ENCODE measurements around the gene MAU2.

MAU2 gene, protein sequence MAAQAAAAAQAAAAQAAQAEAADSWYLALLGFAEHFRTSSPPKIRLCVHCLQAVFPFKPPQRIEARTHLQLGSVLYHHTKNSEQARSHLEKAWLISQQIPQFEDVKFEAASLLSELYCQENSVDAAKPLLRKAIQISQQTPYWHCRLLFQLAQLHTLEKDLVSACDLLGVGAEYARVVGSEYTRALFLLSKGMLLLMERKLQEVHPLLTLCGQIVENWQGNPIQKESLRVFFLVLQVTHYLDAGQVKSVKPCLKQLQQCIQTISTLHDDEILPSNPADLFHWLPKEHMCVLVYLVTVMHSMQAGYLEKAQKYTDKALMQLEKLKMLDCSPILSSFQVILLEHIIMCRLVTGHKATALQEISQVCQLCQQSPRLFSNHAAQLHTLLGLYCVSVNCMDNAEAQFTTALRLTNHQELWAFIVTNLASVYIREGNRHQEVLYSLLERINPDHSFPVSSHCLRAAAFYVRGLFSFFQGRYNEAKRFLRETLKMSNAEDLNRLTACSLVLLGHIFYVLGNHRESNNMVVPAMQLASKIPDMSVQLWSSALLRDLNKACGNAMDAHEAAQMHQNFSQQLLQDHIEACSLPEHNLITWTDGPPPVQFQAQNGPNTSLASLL

DNA sequence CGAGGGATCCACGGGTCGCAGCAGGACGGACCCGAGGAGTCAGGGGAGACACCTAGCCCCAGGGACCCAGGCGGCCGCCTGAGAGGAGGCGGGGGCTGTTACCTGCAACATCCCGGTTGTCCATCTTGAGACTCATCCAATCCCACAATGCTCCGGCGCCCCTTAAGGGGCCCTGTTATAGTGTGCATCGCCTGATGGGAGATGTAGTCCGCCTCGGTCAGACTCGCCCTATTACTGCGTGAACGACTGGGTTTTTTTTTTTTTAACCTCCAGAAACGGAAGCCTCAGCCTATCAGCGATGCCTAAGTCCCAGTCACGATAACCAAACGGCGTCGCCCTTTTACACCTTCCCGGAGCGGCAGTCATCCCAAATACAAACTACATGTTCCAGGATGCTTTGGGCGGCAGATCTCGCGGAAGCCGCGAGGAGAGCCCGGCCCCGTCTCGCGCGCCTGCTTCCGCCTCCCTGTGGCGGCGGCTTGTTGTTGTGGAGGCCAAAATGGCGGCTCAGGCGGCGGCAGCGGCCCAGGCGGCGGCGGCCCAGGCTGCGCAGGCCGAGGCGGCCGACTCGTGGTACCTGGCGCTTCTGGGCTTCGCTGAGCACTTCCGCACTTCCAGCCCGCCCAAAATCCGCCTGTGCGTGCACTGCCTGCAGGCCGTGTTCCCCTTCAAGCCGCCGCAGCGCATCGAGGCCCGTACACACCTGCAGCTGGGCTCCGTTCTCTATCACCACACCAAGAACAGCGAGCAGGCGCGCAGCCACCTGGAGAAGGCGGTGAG, at the start of gene MAU2, which contains the start of gene SUGP1:
TSS of gene MAU2 (plus strand) at position 469 of the 780 bp plus-strand sequence. CDS start at position 500, 31 bp downstream.
TSS of gene SUGP1 (minus strand) at position 149 of the 780 bp plus-strand sequence. CDS start at position 136, 13 bp downstream.
- peak; percentile 82 for DNase-seq (ENCODE audit: low read depth)

DNA sequence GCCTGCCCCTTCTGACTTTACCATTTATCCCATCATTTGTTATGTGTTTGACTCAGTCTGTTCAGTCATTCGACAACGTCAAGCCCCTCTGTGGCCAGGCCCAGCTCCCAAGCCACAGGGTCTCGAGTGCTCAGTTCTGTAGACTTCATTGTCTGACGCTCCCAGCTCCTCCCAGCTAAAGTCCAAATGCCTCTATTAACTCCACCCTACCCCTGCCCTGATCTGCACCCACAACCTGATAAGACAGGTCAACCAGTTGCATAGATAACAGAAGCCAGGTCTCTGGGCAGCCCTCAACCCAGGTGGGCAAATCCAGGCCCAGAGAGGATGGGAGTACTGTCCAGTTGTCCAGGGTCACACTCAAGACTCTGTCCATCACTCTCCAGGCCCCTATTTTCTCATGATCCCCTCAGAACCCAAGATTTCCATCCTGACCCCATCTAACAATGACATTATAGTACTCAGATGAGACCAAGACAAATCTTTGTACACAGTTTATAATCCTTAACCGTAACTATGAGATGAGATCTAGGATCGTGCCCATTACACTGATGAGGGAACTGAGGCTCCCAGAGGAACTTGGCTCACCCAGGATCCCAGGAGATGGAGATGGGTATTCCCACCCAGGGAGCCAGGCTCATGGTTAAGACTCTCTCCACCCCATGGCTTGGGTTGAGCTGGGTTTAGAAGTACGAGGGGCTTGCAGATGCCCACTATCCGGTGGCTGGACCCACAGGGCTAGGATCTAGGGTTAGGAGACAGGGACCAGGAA, 48.6 kb upstream of the MAU2 start:
- no peak for DNase-seq (ENCODE audit: low read depth)

DNA sequence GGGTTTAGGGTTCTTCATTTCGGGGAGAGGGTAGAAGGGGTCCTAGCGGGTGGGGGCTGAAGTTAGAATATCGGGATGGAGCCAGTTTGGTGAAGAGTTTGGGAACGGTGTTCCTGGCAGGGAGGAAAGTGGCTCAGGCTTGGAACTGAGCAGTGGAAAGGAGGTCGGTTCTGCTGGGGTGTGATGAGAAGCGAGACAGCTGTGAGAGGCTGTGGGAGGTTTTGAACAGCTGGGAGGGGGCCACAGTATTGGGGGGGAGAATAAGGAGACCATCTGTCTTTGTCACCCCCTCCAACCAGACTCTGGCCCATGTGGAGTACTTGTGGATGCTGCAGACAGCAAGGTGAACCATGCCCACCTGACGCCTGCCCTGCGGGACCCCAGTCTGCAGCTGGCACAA, 46.5 kb upstream of the MAU2 start:
- no peak for DNase-seq (ENCODE audit: low read depth)

DNA sequence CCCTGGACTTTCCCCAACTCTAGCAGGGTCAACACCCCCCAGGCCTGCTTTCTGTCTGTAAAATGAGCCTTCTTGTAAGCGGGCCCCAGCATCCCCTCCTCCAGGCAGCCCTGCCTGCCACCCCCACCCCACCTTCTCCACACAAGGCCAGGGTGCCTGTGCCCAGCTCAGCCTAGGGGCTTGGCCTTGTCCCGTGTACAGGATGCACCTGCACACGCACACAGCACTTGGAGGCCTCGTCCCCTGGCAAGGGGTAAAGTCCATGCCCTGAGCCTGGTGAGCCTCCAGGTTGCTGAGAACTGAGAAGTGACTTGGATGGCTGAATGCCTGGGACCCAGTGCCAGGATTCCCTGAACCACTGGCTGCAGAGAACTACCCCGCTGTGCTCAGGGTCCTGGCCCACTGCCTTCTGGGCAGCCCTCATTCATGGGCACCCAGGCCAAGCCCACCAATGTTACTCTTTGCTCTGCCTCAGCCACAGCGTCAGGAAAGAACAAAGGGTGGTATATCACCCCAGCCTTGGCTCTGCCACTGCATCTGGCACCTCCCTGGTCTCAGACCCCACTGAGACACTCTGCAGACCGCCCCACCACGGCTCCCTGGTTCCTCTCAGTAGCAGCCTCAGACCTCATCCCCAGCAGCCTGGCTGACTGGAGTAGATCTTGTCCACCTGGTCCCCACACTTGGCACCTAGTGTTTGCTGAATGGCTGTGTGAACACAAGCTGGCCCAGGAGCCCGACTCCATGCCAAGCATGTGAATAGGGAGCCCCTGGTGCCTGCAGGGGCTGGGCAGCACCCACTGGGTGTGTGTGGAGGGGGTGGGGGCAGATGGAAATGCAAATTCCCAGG, 45.7 kb upstream of the MAU2 start:
- no peak for DNase-seq (ENCODE audit: low read depth)

DNA sequence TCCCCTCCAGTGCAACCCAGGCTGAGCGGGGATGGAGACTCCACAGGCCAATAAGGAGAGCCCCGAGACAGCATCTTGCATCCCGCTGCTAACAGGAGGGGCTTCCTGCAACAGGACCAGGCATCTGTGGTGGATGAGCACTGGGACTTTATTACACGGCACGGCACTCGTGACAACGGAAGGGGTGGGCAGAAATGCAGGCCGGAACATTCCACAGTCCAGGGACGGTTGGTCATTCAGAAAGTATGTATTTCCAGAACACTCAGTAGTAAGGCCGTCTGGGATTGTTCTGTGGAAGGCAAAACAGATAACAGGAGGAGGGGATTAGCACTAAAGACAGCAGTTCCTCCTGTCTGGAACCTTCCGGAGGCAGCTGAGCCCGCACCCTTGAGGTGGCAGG, 44.2 kb upstream of the MAU2 start:
- no peak for DNase-seq (ENCODE audit: low read depth)

DNA sequence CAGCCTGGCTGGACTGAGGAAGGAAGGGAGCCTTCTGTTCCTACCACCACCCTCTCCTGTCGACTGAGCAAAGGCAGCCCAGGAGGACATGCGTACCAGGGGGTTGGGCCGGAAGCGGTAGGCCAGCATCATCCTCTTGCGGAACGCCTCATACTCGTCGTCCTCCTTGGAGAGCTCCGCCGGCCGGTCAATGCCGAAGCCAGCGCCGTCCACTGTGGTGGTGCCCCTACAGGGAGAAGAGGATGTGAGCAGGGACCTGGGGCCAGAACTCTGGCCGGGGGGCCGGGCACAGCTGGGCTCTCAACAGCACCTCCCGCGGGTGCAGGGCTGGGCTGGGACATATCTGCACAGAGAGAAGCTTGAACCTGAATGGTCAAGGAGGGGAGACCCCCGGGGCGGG, 43.8 kb upstream of the MAU2 start:
- DNase-seq (ENCODE audit: low read depth): no peak

DNA sequence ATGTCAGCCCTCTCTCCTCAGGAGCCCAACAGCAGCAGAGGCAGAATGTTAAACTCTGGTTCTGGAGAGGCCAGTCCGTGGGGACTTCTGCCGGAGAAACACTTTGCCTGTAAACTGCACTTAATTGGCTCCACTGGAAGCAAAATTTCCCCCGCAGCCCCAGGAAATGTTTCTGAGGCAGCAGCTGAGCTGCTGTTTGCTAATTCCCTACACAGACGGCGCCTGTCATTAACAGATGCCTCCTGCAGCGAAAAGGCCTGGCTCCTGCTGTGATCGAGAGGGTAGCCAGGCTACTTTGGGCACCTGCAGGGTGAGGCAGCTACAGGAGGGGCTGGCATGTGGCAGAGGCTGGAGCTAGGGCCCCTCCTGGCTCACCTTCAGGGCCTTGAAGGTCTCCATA, 42.3 kb upstream of the MAU2 start:
- DNase-seq (ENCODE audit: low read depth): no peak

DNA sequence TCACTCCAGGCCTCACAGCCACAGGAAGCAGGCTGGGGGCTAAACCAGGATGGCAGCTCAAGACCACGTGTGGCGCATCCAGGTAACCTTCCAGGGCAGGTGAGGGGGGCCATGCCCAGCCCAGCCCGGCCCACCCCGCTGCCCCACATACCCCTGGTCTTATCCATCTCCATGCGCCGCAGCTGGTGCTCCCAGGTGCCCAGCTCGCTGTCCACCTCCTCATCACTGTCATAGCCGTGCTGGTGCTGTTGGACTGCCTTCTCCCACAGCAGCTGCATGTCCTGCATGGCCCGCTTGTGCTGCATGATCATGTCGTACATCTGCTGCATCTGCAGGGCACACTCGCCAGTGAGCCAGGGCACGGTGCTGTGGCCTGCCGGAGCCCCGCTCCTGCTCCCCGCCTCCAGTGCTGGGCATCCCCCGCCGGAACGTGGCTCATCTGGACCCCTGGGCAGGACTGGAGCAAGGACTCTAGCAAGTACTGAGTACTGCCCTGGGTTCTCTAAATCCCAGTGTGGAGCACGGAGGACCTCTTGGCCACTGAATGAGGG, 41.5 kb upstream of the MAU2 start:
- no peak for DNase-seq (ENCODE audit: low read depth)

DNA sequence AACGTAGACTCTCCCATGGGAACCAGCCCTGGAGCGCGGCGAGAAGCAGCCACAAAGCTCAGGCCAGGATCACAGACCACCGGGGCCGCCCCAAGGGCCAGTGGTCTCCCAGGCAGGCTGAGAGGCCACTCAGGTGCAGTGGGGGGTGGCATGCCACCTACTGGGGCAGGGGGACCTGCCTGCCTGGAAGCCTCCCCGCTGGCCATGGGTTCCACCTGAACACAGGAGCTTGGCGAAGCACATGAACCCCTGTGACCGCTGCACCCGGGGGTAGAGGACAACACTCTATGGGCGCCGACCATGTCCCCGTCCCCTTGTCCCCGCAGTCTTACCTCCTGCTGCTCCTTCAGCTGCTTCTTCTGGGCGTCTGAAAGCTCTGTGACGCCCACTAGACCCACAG, 40.8 kb upstream of the MAU2 start:
- no peak for DNase-seq (ENCODE audit: low read depth)

DNA sequence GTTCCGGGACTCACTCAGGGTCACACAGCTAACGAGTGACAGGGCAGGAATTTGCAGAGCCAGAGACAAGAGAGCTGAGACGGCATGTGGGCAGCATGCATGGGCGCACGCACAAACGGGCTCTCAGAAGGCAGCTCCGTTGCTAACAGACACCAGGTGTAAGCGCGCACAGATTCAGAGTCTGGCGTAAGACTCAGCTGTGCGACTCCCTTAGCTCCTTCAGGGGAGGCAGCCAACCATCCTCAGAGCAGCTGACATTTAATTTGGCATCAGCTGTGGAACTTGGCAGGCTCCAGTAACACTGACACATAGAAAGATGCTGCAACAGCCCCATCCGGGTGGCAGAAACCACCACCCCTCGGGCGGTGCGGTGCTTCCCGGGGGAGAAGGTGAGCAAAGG, 40.1 kb upstream of the MAU2 start:
- DNase-seq (ENCODE audit: low read depth): peak; percentile 17

DNA sequence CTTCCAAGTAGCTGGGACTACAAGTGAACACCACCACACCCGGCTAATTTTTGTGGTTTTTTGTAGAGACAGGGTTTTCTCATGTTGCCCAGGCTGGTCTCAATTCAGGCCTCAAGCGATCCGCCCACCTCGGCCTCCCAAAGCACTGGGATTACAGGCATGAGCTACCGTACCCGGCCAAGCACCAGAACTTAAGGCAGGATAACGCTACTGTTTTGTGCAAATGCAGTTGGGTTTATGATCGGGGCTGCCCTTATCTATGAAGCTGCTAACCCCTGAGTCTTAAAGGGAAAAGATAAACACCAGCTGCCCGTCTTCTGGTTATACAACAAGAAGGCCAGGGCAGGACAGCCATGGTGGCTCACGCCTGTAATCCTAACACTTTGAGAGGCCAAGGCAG, 34.9 kb upstream of the MAU2 start:
- DNase-seq (ENCODE audit: low read depth): no peak

DNA sequence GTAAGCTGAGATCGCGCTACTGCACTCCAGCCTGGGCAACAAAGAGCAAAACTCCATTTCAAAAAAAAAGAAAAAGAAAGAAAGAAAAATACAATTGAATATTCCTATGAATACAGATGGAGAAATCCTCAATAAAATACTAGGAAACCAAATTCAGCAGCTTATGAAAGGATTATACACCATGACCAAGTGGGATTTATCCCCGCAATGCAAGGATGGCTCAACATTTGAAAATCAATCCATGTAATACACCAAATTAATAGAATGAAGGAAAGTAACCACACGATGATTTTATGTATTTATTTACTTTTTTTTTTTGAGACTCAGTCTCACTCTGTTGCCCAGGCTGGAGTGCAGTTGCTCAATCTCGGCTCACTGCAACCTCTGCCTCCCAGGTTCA, 28.0 kb upstream of the MAU2 start:
- DNase-seq (ENCODE audit: low read depth): no peak

DNA sequence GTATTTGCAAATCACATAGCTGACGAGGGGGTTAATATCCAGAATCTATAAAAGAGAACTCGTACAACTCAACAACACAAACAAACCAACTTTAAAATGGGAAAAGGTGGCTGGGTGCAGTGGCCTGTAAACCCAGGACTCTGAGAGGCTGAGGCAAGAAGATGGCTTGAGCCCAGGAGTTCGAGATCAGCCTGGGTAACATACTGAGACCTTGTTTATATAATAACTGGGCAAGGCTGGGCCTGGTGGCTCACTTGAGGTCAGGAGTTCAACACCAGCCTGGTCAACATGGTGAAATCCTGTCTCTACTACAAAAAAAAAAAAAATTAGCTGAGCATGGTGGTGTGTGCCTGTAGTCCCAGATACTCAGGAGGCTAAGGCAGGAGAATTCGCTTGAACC, 25.7 kb upstream of the MAU2 start:
- no peak for DNase-seq (ENCODE audit: low read depth)

DNA sequence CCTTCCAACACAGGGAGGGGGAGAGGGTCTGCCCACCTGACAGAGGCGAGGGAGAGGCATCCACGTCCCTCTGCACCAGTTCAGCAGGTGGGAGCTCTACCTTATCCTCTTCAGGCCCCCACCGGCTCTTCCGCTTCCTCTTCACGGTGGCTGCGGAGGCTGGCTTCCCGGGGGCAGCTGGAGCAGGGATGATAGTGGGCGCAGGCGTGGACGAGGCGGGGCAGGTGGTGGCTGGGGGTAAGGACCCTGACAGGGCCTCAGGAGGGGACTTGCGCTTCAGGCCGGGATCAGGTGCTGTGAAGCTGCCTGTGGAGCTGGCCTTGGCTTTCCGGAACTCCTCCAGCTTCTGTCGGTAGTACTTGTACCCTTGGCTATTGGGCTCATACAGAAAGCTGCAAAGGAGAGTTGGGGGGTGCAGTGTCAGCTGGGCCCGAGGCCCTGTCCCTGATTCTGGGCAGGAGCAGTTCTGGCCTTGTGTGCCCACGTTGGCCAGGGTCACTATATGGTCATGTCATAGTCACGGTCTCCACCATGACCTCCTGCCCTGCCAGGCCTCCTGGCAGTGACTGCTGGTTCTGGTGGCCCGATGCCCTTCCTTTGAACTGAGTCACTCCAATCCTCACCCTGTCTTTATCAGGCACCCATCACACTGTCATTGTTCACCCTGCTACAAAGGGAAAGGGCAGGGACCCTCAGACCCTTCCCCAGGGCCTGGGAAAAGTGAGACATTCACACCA, 23.5 kb upstream of the MAU2 start:
- no peak for DNase-seq (ENCODE audit: low read depth)

DNA sequence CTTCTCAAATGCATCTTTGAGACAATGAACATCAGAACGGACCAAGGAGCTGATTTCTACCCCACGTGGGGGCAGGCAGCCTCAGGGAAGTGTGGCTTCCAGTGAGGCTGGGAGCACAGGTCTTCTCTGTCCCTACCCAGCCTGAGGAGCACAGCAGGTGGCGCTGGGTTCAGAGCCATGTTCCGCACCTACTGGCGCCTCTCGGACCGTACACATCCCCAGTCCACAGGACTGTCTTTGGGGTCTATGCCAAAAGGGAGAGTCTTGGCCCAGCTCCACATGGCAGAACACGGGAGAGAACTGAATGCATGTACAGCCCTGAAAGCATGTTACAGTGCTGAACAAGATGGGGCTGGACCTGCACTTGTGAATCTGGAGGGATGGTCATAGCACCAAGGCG, 22.9 kb upstream of the MAU2 start:
- DNase-seq (ENCODE audit: low read depth): no peak

DNA sequence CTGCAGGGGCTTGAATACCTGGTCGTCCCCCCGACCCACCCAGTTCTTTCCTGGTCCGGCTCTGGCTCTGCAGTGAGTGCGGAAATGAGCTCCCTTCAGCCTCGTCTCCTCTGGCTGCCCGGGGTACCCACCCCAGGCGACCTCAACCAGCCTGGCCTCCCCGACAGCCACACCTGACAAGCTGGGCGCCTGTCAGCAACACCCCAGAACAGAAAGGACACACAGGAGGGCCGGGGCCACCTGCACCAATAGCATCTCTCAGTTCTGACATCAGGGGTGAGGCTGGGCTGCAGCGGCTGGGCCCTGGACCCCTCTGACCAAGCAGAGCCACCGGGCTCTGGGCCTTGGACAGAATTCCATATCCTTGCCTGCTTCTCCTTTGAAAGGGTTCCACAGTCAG, 20.0 kb upstream of the MAU2 start:
- DNase-seq (ENCODE audit: low read depth): no peak

DNA sequence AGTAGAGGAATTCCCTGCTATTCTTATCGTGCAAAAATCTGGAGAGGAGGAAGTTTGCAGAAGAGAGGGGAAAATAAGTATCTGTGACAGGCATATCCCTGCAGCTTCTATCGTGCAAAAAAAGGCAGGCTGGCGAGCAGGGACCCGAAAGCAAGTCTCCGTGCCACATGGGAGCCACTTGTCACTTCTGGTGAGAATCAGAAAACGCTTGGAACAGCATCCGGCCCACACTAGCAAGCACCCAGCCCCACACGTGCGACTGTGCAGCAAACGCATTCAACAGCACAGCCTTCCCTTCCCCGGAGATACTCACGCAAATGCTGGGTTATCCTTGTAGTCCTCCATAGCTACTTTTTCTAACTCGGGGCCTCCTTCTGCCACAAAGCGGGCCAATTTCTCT, 17.2 kb upstream of the MAU2 start:
- no peak for DNase-seq (ENCODE audit: low read depth)

DNA sequence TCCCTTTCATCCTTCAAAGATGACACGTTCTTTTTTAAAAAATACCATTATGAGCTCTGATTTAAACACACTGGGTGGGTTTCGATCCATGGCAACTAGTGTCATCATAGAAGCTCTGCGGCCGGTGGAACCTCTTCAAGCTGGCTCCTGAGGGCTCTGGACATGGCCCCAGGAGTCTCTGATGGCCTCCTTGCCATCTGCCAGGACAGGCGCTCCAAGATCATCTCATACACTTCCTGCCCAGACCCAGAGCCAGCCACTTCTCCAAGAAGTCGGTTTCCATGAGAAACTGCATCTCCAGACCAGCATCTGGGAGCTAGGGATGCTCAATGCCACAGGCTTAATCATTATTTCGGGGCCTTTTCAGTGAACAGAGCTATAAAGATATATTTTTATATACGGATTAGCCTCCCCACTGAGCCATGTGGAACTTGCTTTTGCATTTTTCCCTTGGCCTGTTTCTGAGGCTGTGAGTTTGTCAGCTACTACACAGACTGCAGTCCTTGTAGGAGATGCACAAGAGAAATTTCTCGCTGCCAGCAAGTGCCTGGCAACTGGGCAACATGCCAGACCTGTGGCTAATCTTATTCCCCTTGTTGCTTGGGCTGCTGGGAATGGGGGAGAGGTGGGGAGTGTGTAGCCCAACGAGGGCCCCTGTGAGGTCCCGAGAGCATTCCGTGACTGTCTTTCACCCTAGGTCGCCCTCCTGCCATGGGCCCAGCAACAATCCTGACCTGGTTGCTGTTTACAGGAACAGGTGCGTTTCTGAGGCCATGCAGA, 16.3 kb upstream of the MAU2 start:
- no peak for DNase-seq (ENCODE audit: low read depth)

DNA sequence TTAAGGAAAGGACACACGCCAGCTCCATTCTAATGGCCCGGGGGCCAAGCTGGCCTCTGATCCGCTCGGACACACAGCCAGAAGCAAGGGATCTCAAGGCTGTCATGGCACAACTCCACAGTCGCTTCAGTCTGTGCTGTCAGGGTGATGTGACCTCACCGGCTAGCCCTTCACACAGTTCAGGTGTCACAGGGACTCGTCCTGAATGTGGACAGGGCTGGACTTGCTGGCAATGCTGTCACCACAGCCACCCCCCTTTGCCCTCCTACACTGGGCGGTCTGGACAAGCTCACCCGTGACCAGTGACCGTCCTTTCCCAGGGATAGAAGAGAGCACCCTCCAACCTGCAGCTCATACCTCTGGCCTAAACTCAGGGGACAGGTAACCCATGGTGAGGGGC, 15.6 kb upstream of the MAU2 start:
- DNase-seq (ENCODE audit: low read depth): no peak
